ENCODE measurements around the gene ANXA6. TPM values are rescaled to one million over a fixed set of nuclear protein-coding genes. Genes with fewer than 3 reads are reported as not detected.

ANXA6 gene
- total RNA-seq, result 201 and 318 TPM in 2 replicates

GRCh38 chr5:151157426-151158286 lies at the start of gene ANXA6:
TSS of gene ANXA6 (minus strand) at chr5:151157779. CDS start at chr5:151147901, 9,878 bp downstream.

GRCh38 chr5:151080613-151081430 lies 76.8 kb downstream of the ANXA6 start, which contains the start of gene TNIP1:
TSS of gene TNIP1 (minus strand) at chr5:151081034. CDS start at chr5:151065095, 15,939 bp downstream.

Other genes with a start within 250 kb of the ANXA6 start
- gene GPX3, start 137.2 kb downstream of the ANXA6 start, total RNA-seq, result 9.9 and 91.5 TPM in 2 replicates
- 97.0 and 111 TPM in 2 replicates for gene TNIP1, start 76.7 kb downstream of the ANXA6 start, total RNA-seq
- gene CCDC69, start 66.3 kb upstream of the ANXA6 start, total RNA-seq, result 0.98 and 2.0 TPM in 2 replicates
- 22.7 and 29.9 TPM in 2 replicates for gene GM2A, start 95.4 kb upstream of the ANXA6 start, total RNA-seq
- gene SLC36A3, start 146.0 kb upstream of the ANXA6 start, total RNA-seq, result not detected in 2 replicates
- not detected in 2 replicates for gene SLC36A2, start 189.8 kb upstream of the ANXA6 start, total RNA-seq